ENCODE measurements around the gene TIAM1.

TIAM1 gene

GRCh38 chr21:31176725-31177124, 167.3 kb downstream of the TIAM1 start:
- in situ Hi-C loops (cut with HindIII; ENCODE audit: low pct_ligation_motif_present, low sequenced_read_pairs), result no loop called here
- no peak for TF ChIP-seq CTCF (IDR thresholded peaks at IDR 0.05; ENCODE audit: low read depth, low read length, missing control alignments)
- no peak overlapping the region for H3K4me3 ChIP-seq (ENCODE audit: low read depth, low read length)
- no peaks in the 10 kb centered on the region for H3K36me3 ChIP-seq (replicated peaks)
- no peak for DNase-seq
- no peaks in the 10 kb centered on the region for H3K27me3 ChIP-seq (replicated peaks)
- no peak overlapping the region for H3K27ac ChIP-seq

GRCh38 chr21:31176080-31176551, 167.9 kb downstream of the TIAM1 start:
- TF ChIP-seq CTCF (IDR thresholded peaks at IDR 0.05; ENCODE audit: low read depth, low read length, missing control alignments), result no peak
- no peaks in the 10 kb centered on the region for H3K27me3 ChIP-seq (replicated peaks)
- H3K27ac ChIP-seq, result no peak overlapping the region
- H3K36me3 ChIP-seq (replicated peaks), result no peaks in the 10 kb centered on the region
- DNase-seq, result no peak
- no peak overlapping the region for H3K4me3 ChIP-seq (ENCODE audit: low read depth, low read length)
- in situ Hi-C loops (cut with HindIII; ENCODE audit: low pct_ligation_motif_present, low sequenced_read_pairs), result no loop called here

GRCh38 chr21:31173881-31174555, 170.0 kb downstream of the TIAM1 start:
- H3K4me3 ChIP-seq (ENCODE audit: low read depth, low read length), result no peak overlapping the region
- no peak for TF ChIP-seq CTCF (IDR thresholded peaks at IDR 0.05; ENCODE audit: low read depth, low read length, missing control alignments)
- H3K36me3 ChIP-seq (replicated peaks), result no peaks in the 10 kb centered on the region
- no peak overlapping the region for H3K27ac ChIP-seq
- in situ Hi-C loops (cut with HindIII; ENCODE audit: low pct_ligation_motif_present, low sequenced_read_pairs), result no loop called here
- H3K27me3 ChIP-seq (replicated peaks), result no peaks in the 10 kb centered on the region
- DNase-seq, result no peak

GRCh38 chr21:31172328-31172727, 171.7 kb downstream of the TIAM1 start:
- no peak for TF ChIP-seq CTCF (IDR thresholded peaks at IDR 0.05; ENCODE audit: low read depth, low read length, missing control alignments)
- Histone ChIP-seq H3K27me3 (replicated peaks) (no peaks in the 10 kb centered on the region), H3K27ac (no peak overlapping the region), H3K4me3 (ENCODE audit: low read depth, low read length) (no peak overlapping the region), H3K36me3 (replicated peaks) (no peaks in the 10 kb centered on the region)
- in situ Hi-C loops (cut with HindIII; ENCODE audit: low pct_ligation_motif_present, low sequenced_read_pairs), result no loop called here
- DNase-seq, result no peak

GRCh38 chr21:31164713-31165694, 179.1 kb downstream of the TIAM1 start:
- H3K27ac ChIP-seq, result no peak overlapping the region
- no peak for DNase-seq
- H3K4me3 ChIP-seq (ENCODE audit: low read depth, low read length), result no peak overlapping the region
- H3K27me3 ChIP-seq (replicated peaks), result no peaks in the 10 kb centered on the region
- peaks cover 3% of the 10 kb centered on the region for H3K36me3 ChIP-seq (replicated peaks)
- in situ Hi-C loops (cut with HindIII; ENCODE audit: low pct_ligation_motif_present, low sequenced_read_pairs), result no loop called here
- no peak for TF ChIP-seq CTCF (IDR thresholded peaks at IDR 0.05; ENCODE audit: low read depth, low read length, missing control alignments)
